AML-193 (cell line): ENCODE measurements around the gene EIPR1.

Experiments
- DNase-seq, 2 experiments: peaks; one replicate each; lab custom pipeline; 2025; lab: John Stamatoyannopoulos, UW

EIPR1 gene

DNA sequence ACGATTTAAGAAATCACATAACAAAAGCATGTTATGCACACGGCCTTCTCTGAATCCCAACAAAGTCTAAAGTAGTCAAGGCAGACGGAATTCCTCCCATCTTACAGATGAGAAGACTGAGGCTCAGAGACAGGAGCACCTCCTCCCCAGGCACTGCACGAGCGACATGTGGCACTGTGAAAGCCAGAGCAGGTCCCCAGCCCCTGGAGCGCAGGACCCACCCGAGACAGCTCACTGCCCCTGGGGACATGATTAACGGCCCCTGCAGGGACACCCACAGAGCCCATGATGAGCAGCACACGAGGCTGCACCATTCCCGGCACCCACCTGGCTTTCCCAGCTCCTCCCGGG, 53.6 kb downstream of the EIPR1 start:
- DNase-seq = no peak

DNA sequence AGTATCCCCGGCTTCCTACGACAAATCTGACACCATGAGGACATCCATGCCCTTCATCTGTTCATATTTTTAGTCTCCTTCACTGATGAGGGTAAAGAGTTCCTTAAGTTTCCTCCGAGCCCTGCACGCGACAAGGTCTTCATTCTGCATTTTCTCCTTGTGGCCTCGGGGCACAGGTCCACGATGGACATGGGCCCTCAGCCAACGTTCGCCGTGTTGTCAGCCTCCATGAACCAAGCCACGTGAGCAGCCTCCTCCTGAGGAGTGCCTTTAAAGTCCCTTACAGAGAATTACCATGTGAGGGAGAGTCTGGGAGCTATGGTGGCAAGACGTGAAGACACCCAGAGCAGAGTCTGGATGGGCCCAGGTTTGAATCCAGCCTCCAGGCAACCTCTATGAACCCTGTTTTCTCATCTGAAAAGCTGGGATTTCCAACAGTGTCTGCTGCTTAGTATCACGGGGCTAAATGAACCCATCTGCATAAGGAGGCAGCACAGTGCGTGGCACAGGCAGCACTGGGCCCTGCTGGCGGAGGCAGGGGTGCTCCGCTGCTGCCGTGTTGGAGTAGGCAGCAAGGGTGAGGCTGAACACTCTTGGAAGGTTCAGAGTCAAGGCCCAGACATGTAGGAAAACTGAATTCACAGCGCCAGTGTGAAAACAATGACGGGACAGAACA, 54.1 kb downstream of the EIPR1 start:
- no peak for DNase-seq

- no peak for DNase-seq
Observed at GRCh38 chr2:3322311-3322970, 55.2 kb downstream of the EIPR1 start.

DNA sequence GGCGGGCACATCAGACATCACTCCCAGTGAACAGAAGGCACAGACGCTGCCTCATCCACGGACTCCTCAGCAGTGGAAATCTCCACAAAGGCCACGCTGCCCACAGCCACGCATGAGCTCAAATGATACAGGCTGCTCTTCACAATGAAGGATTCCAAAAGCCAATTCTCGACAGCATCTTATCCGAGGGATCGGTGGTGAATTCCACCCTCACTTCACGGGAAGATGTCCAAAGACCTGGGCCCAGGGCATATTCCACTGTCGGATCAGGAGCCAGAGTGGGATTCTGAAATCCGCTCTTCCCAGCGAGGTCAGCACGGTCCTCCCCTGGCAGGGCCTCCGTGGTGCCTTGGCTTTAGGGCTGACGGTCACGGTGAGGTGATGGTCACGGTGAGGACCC, 55.8 kb downstream of the EIPR1 start:
- DNase-seq = no peak

DNA sequence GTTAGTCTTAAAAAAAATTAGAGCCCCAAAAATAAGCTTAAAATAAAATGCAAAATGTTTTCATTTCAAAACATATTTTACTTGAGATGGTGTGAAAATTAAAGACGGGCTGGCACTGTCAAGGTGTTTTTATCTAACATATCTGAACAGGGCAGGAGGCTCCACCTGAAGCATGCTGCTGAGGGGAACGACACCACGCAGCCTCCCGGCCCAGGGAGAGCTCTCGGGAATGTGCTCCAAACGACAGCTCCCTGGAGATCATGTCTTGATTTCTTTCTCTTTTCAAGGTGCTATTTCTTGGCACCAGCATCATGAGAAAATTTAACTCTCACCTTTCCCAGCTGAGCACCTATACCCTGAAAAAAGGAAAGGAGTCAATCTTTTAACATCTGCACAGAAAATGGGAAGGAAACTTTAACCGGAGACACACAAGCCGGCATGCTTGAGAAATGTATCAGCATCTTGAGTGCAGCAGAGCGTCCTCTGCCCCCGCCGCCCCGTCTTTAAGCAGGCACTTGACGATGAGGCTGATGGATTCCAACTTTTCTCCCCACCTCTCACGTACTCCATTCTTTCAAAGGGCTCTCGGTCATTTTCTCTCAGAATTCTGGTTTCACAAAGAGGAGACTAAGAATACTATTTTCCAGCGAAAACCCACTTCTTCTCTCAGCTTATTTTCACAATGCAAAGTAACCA, 56.6 kb downstream of the EIPR1 start:
- DNase-seq = no peak

GRCh38 chr2:3319745-3320566, 57.7 kb downstream of the EIPR1 start:
- no peak for DNase-seq

- DNase-seq = no peak
Observed at GRCh38 chr2:3319134-3319533, 58.5 kb downstream of the EIPR1 start.

- no peak for DNase-seq
Observed at GRCh38 chr2:3317871-3318590, 59.6 kb downstream of the EIPR1 start.

DNA sequence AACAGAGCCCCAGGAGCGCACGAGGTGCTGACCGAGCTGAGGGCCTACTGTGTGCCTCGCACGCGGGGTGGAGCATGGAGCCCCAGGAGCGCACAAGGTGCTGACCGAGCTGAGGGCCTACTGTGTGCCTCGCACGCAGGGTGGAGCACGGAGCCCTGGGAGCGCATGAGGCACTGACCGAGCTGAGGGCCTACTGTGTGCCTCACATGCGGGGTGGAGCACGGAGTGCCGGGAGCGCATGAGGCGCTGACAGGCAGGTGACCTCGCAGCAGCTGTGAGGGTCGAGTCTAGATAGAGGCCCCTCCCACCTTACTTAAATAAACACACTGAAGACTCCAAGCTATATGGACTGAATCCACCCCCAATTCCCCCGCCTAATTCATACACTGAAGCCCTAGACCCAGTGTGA, 60.3 kb downstream of the EIPR1 start:
- DNase-seq = no peak

- DNase-seq = no peak
Observed at GRCh38 chr2:3316456-3317276, 61.0 kb downstream of the EIPR1 start.

DNA sequence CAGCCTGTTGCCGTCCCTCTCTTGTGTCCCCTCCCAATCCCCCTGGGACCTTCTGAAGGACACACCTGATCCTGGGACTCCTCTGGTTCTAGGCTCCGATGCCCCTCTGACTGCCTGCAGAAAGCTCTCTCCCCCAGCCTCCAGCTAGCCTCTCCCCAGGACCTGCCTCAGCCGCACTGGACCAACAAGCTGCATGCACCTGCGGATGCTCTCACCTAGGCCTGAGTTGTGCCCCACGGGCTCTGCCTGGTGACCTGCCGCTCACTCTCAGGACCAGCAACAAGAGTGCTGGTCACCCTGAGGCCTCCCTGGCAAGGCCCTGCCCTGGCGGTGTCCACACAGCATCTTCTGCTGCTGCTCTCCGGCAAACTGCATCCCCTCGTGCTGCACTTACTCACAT, 63.0 kb downstream of the EIPR1 start:
- DNase-seq = no peak

DNA sequence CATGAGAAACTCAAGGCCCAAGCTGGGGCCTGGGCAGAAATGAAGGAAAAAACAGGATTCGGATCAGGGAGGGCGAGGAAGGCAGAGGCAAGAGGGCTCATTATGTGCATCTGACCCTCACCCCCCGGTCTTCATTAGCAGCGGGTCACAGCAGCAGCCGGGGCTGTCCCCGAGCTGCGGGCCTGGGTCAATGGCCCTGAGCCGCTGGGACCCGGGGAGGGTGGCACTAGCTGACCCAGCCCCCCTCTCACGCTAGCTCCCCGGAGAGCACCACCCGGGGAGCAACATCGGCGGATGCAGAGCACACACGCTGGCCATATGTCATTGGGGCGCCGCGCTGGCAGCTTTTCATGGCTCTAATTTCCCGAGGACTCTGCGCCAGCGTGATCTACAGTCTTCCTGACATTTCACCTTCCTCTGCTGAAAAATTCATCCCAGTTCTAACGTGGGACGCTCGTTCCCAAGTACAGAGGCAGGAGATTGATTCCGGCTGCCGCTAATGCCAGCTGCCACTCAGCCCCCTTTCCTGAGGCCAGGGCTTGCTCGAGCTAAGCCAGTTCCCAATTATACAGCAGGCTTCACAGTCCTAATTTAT, 63.7 kb downstream of the EIPR1 start:
- DNase-seq = no peak

GRCh38 chr2:3312576-3313345, 64.9 kb downstream of the EIPR1 start:
- DNase-seq = no peak

GRCh38 chr2:3311601-3312000, 66.0 kb downstream of the EIPR1 start:
- no peak for DNase-seq

- DNase-seq = no peak
Observed at GRCh38 chr2:3309496-3310355, 67.9 kb downstream of the EIPR1 start.

DNA sequence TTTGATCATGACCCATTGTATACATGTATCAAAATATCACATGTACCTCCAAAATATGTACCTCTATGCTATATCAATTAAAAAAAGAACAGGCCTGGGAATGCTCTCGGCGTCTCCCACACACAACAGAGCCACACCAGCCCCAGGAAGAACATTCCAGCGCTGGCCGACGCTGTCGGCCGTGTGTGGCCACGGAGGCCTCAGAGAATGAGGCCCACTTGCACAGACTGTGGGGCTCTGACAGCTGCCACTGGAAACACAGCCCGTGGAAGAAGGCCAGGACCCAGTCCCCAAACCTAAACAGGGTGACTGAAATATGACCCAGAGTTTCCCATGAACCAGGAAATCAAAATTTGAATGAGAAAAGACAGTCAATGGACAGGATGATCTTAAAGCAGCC, 69.7 kb downstream of the EIPR1 start:
- no peak for DNase-seq

DNA sequence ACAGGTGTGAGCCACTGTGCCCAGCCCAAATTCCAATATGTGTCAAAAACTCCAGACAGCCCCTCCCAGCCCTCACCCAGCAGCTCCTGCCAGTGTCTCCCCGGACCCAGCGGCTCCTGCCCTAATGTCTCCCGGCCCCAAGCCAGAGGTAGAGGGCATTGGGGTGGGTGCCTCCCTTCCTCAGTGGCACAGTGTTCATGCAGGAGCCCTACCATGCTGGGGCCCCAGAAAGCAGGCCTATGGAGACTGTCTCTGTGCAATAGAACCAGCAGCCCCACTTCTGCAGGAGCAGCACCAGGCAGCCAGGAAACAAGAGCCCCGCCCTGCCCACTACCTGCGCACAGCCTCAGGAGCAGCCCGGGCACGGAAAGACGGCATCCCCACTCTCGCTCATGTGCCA, 70.4 kb downstream of the EIPR1 start:
- DNase-seq = no peak

DNA sequence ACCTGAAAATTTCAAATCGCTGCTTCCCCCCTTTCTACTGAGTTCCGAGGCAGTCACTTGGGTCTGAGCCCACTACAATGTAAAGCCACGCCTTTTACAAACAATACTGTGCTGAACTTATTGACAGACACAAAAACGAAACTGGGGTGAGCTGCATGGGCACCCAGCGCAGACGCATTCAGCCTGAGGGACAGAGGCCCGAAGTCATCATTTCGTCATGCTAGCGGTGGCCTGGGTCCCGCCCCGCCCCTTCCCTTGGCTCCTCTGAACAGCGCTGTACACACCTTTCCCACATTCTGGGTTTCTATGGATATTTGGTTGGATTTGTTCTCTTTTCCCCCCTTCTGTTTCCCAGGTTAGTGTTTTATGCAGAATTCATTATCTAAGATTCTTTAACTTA, 71.7 kb downstream of the EIPR1 start:
- no peak for DNase-seq

DNA sequence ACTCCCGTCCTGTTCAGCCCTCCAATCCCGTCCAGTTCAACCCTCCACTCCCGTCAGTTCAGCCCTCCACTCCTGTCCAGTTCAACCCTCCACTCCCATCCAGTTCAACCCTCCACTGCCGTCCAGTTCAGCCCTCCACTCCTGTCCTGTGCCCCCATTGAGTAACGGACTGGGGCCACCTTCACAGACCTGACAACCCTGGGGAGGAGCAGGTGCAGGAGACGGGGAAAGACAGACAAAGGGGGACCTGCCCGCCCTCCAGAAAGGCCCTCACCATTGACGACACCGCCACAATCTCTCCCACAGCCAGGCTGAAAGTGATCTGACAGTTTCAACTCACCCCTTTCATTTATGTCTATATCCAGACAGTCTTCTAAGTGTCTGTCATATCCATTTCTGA, 72.2 kb downstream of the EIPR1 start:
- DNase-seq = no peak
